ENCODE results near the gene EVPLL. TPM values are rescaled to one million over a fixed set of nuclear protein-coding genes. Genes with fewer than 3 reads are reported as not detected.

EVPLL gene
- total RNA-seq (2011; cell fraction: chromatin; rRNA removed; ENCODE audit: low replicate concordance), result not detected in 2 replicates
- not detected in 2 replicates for total RNA-seq (2011; cell fraction: nucleolus; rRNA removed)
- total RNA-seq (2011; cell fraction: nucleoplasm; rRNA removed), result not detected in 2 replicates
- total RNA-seq (2014; rRNA removed), result not detected in 2 replicates
- total RNA-seq (2014; rRNA removed; fragmentation: Illumina TruSeq; extraction: Trizol), result not detected in 2 replicates
- not detected in 2 replicates for total RNA-seq (2015; rRNA removed; fragmentation: Illumina TruSeq; extraction: Trizol)
- total RNA-seq (2021), result not detected in 2 replicates
- polyA plus RNA-seq (2011; rRNA removed), result not detected in 2 replicates
- not detected in 2 replicates for polyA plus RNA-seq (2011; cell fraction: cytosol; rRNA removed)
- not detected in 2 replicates for polyA plus RNA-seq (2011; cell fraction: nucleus; rRNA removed)
- not detected in 2 replicates for polyA plus RNA-seq (2012)
- not detected in 2 replicates for polyA plus RNA-seq (2014; fragmentation: Illumina TruSeq; extraction: Trizol)
- not detected for polyA plus RNA-seq (2014; fragmentation: Nextera tagmentation; extraction: Ambion mirVana)
- not detected in 2 replicates for polyA plus RNA-seq (2014; rRNA removed)
- not detected in 2 replicates for polyA minus RNA-seq (2011; rRNA and poly(A)+ RNA removed)
- not detected in 2 replicates for polyA minus RNA-seq (2011; cell fraction: cytosol; rRNA and poly(A)+ RNA removed)
- not detected in 2 replicates for polyA minus RNA-seq (2011; cell fraction: nucleus; rRNA and poly(A)+ RNA removed)
- Bru-seq, nascent RNA, result percentile 8 among the genes with signal in this experiment
- not detected for BruChase-seq, experiment 1, labeled RNA remaining after a 2-hour chase
- percentile 9 among the genes with signal in this experiment for BruChase-seq, experiment 2, labeled RNA remaining after a 6-hour chase
- long read RNA-seq, experiment 1, result 0 reads
- long read RNA-seq, experiment 2, result 0 reads
- long read RNA-seq, experiment 3, result 0 reads

DNA sequence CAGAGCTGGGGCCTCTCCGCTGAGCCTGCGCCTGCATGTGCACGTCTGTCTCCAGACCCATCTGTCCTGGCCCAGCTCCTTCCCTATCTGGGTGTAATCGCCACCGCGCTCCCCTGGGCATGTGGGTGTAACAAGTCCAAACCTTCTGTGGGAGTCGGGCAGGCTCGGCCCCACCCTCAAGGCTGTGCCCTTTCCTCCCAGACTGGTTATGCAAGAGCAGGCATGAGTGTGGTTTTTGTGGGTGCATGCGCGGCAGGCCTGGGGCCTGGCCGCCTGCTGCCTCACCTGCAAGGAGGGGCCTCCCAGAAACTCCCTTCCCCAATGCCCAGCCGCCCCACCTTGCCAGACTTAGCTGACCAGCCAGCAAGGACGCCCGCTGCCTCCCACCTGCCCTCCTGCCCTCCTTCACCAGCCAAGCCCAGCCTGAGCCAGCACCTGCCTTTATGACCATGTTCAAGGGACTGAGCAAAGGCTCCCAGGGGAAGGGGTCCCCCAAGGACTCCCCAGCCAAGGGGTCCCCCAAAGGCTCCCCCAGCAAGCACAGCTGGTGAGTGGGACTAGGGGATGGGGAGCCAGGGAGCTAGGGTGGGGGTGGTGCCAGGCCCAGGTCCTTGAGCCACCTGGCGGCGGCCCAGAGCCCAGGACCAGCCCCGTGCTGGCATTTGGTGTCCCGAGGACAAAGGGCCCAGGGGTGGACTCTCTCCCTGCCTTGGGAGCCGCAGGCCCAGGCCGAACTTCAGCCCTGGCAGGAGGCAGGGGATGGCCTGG is at the start of gene EVPLL:
TSS of gene EVPLL (plus strand) at position 342 of the 768 bp plus-strand sequence. CDS start 3,160 bp downstream, outside the sequence.
- no peak within 1 kb of the TSS for H3K4me3 ChIP-seq
- no peaks in the 10 kb centered on the region for H3K9me1 ChIP-seq (ENCODE audit: control insufficient read depth, insufficient read depth, low read length)
- POLR2A ChIA-PET, result no interaction called here
- no peak within 1 kb of the TSS for H3K9ac ChIP-seq (ENCODE audit: insufficient read depth in 1 of 2, low read depth in 2 of 2, low read length in 2 of 2)
- CTCF ChIA-PET (ENCODE audit: low intra/inter-chr PET ratio), result no interaction called here
- no peaks in the 10 kb centered on the region for H3K36me3 ChIP-seq (ENCODE audit: control insufficient read depth, insufficient read depth, low read length)
- H3K4me1 ChIP-seq (replicated peaks in 1 of 2; ENCODE audit: control insufficient read depth in 2 of 2, insufficient read depth in 2 of 2, low read length in 2 of 2), result peaks cover 0 to 23% of the 10 kb centered on the region in 2 experiments; a peak in 2 of 5 replicates
- 21% methylated on average over 10 of the region's 20 CpGs for WGBS (ENCODE audit: insufficient coverage, low coverage, missing lambda C conversion rate)
- H3K27me3 ChIP-seq (ENCODE audit: control insufficient read depth in 2 of 2, insufficient read depth in 2 of 2, low read length in 2 of 2), result peaks cover 0 to 17% of the 10 kb centered on the region in 2 experiments; a peak in 2 of 5 replicates
- no peak within 1 kb of the TSS for H3K4me2 ChIP-seq (ENCODE audit: insufficient read depth, low read length)
- DNase-seq (ENCODE audit: extremely low read depth in 1 of 4, low spot score in 3 of 4) (no peak), FAIRE-seq (no peak), ATAC-seq (no peak)
- H2AFZ ChIP-seq (ENCODE audit: low read depth, low read length), result no peak within 1 kb of the TSS
- H3K79me2 ChIP-seq (ENCODE audit: control insufficient read depth, insufficient read depth, low read length), result no peaks in the 10 kb centered on the region
- BruUV-seq (replicated peaks), result no TSS peak
- no peak for TF ChIP-seq ZZZ3 (IDR thresholded peaks at IDR 0.05)
- TF ChIP-seq ZNF12 (CRISPR knock-in tag; IDR thresholded peaks at IDR 0.05), result no peak
- no peak for TF ChIP-seq CREBBP (IDR thresholded peaks at IDR 0.05; ENCODE audit: low read depth, low read length)
- no peak for TF ChIP-seq ZKSCAN1 (IDR thresholded peaks at IDR 0.05; ENCODE audit: low read depth, low read length)
- TF ChIP-seq POLR2B (IDR thresholded peaks at IDR 0.05; ENCODE audit: low read depth, partially characterized antibody), result no peak
- no peak for TF ChIP-seq ZSCAN32 (CRISPR knock-in tag; IDR thresholded peaks at IDR 0.05)
- TF ChIP-seq ZNF76 (CRISPR knock-in tag; IDR thresholded peaks at IDR 0.05; ENCODE audit: borderline replicate concordance), result no peak
- TF ChIP-seq TRIM24 (IDR thresholded peaks at IDR 0.05), result no peak
- TF ChIP-seq KLF13 (tag; IDR thresholded peaks at IDR 0.05; ENCODE audit: borderline replicate concordance, low read depth), result no peak
- TF ChIP-seq HNRNPH1 (optimal IDR thresholded peaks at IDR 0.05; ENCODE audit: low read depth, low read length), result no peak
- no peak for TF ChIP-seq NUFIP1 (IDR thresholded peaks at IDR 0.05; ENCODE audit: partially characterized antibody)
- TF ChIP-seq RFX1 (IDR thresholded peaks at IDR 0.05), result no peak
- no peak for TF ChIP-seq PCBP2 (IDR thresholded peaks at IDR 0.05; ENCODE audit: low read depth, low read length, poor library complexity, severe bottlenecking)
- no peak for TF ChIP-seq SMARCE1 (IDR thresholded peaks at IDR 0.05)
- TF ChIP-seq CCNT2 (IDR thresholded peaks at IDR 0.05; ENCODE audit: borderline replicate concordance, extremely low read depth, insufficient read length, low read depth, low read length), result no peak
- no peak for TF ChIP-seq MEF2D (tag; conservative IDR thresholded peaks at IDR 0.05; ENCODE audit: low read depth)
- TF ChIP-seq ZNF707 (CRISPR knock-in tag; conservative IDR thresholded peaks at IDR 0.05), result no peak
- no peaks in the 10 kb centered on the region for H3K9me3 ChIP-seq (replicated peaks; ENCODE audit: control insufficient read depth, insufficient read depth, low read depth, low read length)
- no peak within 1 kb of the TSS for H3K27ac ChIP-seq (ENCODE audit: extremely low read depth, low read depth, low read length)
- in situ Hi-C loops (cut with MboI), result no loop called here
- H4K20me1 ChIP-seq (replicated peaks; ENCODE audit: control insufficient read depth, insufficient read depth, low read length), result no peaks in the 10 kb centered on the region
- intact Hi-C loops (cut with micrococcal nuclease), result no loop called here

All from K562 (cell line).